ENCODE data around the gene PRKG1.

DNA sequence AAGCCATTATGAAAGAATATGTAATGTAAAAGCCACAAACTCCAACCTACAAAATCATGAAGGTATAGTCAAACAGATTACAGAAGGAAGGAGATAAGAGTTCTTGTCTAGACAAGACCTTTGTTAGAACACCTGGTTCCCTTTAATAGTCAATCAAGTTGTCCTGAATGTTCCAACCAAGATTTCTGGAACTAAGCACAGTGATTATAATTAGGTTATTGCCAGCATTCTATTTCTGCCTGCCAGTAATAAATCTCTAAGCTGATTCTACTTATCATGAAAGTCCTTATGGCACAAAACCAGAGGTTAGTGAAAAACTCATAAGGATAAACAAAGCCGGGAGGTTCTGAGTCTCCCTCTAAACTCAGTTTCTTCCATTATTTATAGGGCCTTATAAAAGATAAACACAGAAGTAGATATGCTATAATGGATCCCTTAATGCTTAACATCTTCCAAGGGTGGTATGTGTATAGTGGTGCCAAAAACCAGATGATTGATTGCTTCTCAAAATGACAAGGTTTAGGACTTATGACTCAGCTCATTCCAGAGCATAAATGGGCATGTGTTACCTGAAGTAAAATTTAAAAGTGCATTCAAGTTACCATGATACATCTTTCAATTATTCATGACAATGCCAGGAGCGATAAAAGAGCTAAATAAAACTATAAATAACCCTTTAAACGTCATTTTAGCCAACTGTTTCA lies 387.9 kb downstream of the PRKG1 start:
- TF ChIP-seq CTCF (conservative IDR thresholded peaks at IDR 0.05; ENCODE audit: low read depth, low read length) (no peak), EZH2 (IDR thresholded peaks at IDR 0.05; ENCODE audit: low read length, unreplicated experiment) (no peak), EZH2phosphoT487 (IDR thresholded peaks at IDR 0.05; ENCODE audit: borderline replicate concordance, low read length) (no peak)
